Measurements from ENCODE around the gene NGFR.

The NGFR gene, protein sequence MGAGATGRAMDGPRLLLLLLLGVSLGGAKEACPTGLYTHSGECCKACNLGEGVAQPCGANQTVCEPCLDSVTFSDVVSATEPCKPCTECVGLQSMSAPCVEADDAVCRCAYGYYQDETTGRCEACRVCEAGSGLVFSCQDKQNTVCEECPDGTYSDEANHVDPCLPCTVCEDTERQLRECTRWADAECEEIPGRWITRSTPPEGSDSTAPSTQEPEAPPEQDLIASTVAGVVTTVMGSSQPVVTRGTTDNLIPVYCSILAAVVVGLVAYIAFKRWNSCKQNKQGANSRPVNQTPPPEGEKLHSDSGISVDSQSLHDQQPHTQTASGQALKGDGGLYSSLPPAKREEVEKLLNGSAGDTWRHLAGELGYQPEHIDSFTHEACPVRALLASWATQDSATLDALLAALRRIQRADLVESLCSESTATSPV

GRCh38 chr17:49494986-49495841, at the start of gene NGFR:
Gene NGFR, plus strand, starts transcription at chr17:49495293. Its CDS starts 125 bp downstream, at chr17:49495418.
- in situ Hi-C loops (cut with MboI; ENCODE audit: low sequenced_read_pairs): no loop called here
- peak; percentile 71 to 77 for DNase-seq (ENCODE audit: low spot score in 2 of 2)
- Histone ChIP-seq H3K9me3 (no peaks in the 10 kb centered on the region), H3K27me3 (ENCODE audit: low read depth) (peaks cover 27% of the 10 kb centered on the region), H3K36me3 (replicated peaks) (no peaks in the 10 kb centered on the region), H3K4me3 (peak within 1 kb of the TSS; percentile 49), H3K4me1 (no peaks in the 10 kb centered on the region; the same call in 1 of the 2 replicates)

DNA sequence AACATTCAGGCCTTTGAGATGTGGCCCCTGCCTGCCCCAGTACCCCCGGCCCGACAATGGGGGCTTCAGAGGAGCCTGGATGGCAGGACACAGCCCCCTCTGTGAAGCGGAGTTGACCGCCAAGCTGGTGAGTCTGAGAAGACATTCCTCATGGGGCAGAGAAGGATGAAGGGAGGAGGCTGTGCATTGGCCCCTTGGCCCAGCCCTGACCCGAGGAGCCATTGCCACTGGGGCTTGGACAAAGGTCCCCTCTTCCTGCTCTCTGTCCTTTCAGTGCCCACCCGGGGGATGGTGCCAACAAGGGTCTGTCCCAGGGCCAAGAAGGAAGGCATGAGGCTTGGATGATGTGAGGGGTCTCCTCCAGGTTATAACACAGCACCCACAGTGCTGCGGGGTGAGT, 49.5 kb upstream of the NGFR start:
- Histone ChIP-seq H3K4me3 (no peak overlapping the region), H3K9me3 (no peaks in the 10 kb centered on the region), H3K27me3 (ENCODE audit: low read depth) (no peaks in the 10 kb centered on the region; the same call in 1 of the 2 replicates), H3K36me3 (replicated peaks) (no peaks in the 10 kb centered on the region), H3K4me1 (no peaks in the 10 kb centered on the region)
- DNase-seq (ENCODE audit: low spot score in 2 of 2): no peak
- in situ Hi-C loops (cut with MboI; ENCODE audit: low sequenced_read_pairs): no loop called here

- Histone ChIP-seq H3K4me1 (no peaks in the 10 kb centered on the region), H3K9me3 (no peaks in the 10 kb centered on the region), H3K36me3 (replicated peaks) (no peaks in the 10 kb centered on the region), H3K4me3 (no peak overlapping the region), H3K27me3 (ENCODE audit: low read depth) (no peaks in the 10 kb centered on the region; the same call in 1 of the 2 replicates)
- DNase-seq (ENCODE audit: low spot score in 2 of 2): no peak
- in situ Hi-C loops (cut with MboI; ENCODE audit: low sequenced_read_pairs): no loop called here
Measured at GRCh38 chr17:49447628-49448302, 47.3 kb upstream of the NGFR start.

DNA sequence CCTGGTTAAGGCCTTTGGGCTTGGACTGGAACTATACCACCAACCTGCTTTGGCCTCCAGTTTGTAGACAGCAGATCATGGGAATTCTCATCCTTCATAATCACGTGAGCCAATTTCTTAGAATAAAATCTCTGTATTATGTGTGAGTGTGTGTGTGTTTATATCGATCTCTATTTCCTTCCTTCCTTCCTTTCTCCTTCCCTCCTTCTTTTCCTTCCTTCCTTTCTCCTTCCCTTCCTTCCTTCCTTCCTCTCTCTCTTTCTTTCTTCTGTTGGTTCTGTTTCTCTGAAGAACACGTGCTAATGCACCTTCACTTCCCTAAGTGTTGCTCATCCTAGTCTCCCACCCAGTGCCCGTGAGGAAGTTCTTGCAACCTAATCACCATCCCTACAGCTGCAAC, 44.9 kb upstream of the NGFR start:
- no peaks in the 10 kb centered on the region for H3K4me1 ChIP-seq
- in situ Hi-C loops (cut with MboI; ENCODE audit: low sequenced_read_pairs): no loop called here

DNA sequence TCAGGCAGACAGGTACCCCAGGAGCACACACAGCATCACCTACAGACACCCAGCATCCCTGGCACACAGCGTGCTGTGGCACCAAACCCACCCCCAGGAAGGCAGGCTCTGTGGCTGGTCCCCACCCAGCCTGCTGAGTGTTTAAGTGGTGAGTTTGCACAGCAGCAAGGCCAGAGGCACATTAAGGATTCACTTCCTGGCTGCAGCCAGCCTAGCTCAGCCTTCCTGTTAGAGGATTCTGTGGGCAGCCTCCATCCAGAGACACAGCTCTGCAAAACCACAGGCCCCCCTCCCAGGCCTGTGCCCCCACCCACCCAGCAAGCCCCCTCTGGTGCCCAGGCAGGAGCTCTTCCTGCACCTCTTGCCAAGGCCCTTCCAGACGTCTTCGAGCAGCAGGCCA, 44.4 kb upstream of the NGFR start:
- no peaks in the 10 kb centered on the region for H3K36me3 ChIP-seq (replicated peaks)
- no peaks in the 10 kb centered on the region for H3K9me3 ChIP-seq
- DNase-seq (ENCODE audit: low spot score in 2 of 2): no peak
- no peak overlapping the region for H3K4me3 ChIP-seq
- no peaks in the 10 kb centered on the region; the same call in 1 of the 2 replicates for H3K27me3 ChIP-seq (ENCODE audit: low read depth)
- no peaks in the 10 kb centered on the region for H3K4me1 ChIP-seq
- in situ Hi-C loops (cut with MboI; ENCODE audit: low sequenced_read_pairs): no loop called here

More for the DNA sequence above, 44.9 kb upstream of the NGFR start:
- Histone ChIP-seq H3K4me3 (no peak overlapping the region), H3K36me3 (replicated peaks) (no peaks in the 10 kb centered on the region), H3K27me3 (ENCODE audit: low read depth) (no peaks in the 10 kb centered on the region; the same call in 1 of the 2 replicates), H3K9me3 (no peaks in the 10 kb centered on the region)
- DNase-seq (ENCODE audit: low spot score in 2 of 2): no peak

DNA sequence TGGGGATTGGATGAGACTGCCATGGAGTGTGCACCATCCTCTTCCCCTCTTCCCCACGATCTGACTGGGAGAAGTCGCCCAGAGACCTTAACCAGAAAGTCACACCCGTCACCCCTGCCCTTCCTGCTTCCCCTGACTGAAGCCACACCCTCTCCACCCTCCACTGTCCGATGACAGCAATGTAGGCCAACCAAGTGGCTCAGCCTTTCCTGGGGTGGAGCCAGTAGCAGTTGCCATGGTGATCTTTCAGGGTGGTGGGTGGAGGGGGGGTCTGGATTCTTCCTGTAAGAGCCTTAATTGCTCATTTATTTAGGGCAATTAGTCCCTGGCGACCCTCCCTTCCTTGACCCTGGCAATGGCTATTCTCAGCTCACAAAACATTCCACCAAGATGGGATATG, 42.9 kb upstream of the NGFR start:
- Histone ChIP-seq H3K4me3 (no peak overlapping the region), H3K4me1 (no peaks in the 10 kb centered on the region), H3K9me3 (no peaks in the 10 kb centered on the region), H3K36me3 (replicated peaks) (no peaks in the 10 kb centered on the region), H3K27me3 (ENCODE audit: low read depth) (peaks cover 5% of the 10 kb centered on the region)
- in situ Hi-C loops (cut with MboI; ENCODE audit: low sequenced_read_pairs): no loop called here
- no peak for DNase-seq (ENCODE audit: low spot score in 2 of 2)

DNA sequence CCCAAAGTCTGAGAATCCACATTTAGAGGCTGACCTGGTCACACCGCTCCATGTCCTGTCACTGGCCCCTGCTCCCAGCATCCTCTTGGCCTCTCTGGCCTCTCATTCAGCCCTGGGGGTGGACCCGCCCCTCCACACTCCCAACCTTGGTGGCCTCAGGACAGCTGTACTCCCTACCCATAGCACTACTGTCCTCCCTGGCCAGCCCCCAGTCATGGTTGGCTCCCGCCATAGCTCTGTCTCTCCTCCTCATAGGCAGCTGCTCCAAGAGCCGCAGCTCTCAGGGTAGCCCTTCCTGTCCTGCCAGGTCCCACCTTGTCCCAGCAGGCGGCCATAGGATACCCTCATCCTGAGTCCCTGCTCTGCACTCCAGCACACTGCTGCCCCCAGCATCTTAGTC, 42.4 kb upstream of the NGFR start:
- DNase-seq (ENCODE audit: low spot score in 2 of 2): no peak
- H3K27me3 ChIP-seq (ENCODE audit: low read depth): peaks cover 10% of the 10 kb centered on the region
- no peak overlapping the region for H3K4me3 ChIP-seq
- no peaks in the 10 kb centered on the region for H3K36me3 ChIP-seq (replicated peaks)
- no peaks in the 10 kb centered on the region for H3K4me1 ChIP-seq
- in situ Hi-C loops (cut with MboI; ENCODE audit: low sequenced_read_pairs): no loop called here
- no peaks in the 10 kb centered on the region for H3K9me3 ChIP-seq

DNA sequence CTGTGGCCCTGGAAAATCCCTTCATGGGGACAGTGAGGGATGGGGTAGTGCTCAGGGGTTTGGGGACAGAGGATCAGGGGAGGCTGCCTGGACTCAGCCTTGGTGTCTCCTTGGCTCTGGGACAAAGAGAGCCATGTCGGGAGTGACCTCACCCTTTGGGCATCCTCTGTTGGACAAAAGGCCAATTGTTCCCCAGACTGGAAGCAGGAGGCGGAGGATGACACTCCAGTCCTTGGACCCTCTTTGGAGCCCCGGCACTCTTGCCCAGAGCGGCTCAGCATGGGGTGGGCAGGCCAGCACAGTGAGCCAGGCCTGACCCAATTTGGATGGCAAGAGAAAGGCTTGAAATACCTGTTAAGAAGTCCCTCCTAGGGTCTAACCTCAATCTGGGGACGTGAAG, 41.0 kb upstream of the NGFR start:
- in situ Hi-C loops (cut with MboI; ENCODE audit: low sequenced_read_pairs): no loop called here
- H3K9me3 ChIP-seq: no peaks in the 10 kb centered on the region
- no peak overlapping the region for H3K4me3 ChIP-seq
- DNase-seq (ENCODE audit: low spot score in 2 of 2): no peak
- no peaks in the 10 kb centered on the region for H3K4me1 ChIP-seq
- no peaks in the 10 kb centered on the region for H3K36me3 ChIP-seq (replicated peaks)
- H3K27me3 ChIP-seq (ENCODE audit: low read depth): peaks cover 21% of the 10 kb centered on the region

- no peak overlapping the region for H3K4me3 ChIP-seq
Measured at GRCh38 chr17:49455272-49455861, 39.7 kb upstream of the NGFR start.

DNA sequence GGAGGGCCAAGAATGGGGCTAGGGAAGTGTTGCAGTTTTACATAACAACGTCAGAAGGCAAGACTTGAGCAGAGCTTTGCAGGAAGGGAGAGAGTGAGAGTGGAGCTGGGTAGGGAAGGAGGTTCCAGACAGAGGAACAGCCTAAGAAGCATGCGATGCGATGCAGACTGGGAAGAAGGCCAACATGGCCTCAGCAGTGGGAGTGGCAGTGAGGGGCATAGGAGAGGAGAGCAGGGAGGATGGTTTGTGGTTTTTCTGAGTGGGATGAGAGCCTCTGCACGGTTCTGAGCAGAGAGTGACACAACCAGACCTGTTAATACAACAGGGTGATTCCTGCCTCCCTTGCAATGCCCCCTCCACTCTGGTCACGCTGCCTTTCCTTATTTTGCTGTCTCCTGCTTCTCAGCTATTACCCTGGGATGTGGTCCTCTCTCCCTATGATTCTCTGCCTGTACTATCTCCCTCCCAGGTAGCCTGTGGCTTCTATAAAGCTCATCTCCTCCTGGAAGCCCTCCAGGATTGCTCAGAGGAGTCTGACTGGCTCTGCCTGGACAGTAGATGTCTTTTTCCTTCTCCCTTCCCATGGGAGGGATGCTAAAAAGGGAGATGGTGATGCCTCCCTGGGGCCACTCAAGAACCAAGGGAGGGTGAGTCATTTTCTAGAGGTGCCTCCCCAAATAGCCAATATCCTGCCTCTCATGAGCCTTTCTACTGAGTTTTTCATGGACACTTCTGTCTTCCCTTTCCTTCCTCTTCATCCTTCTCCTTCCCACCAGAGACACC, 38.7 kb upstream of the NGFR start:
- Histone ChIP-seq H3K36me3 (replicated peaks) (no peaks in the 10 kb centered on the region), H3K9me3 (no peaks in the 10 kb centered on the region), H3K4me3 (no peak overlapping the region), H3K4me1 (no peaks in the 10 kb centered on the region), H3K27me3 (ENCODE audit: low read depth) (peaks cover 44% of the 10 kb centered on the region)
- in situ Hi-C loops (cut with MboI; ENCODE audit: low sequenced_read_pairs): no loop called here
- DNase-seq (ENCODE audit: low spot score in 2 of 2): no peak

More at GRCh38 chr17:49455272-49455861, 39.7 kb upstream of the NGFR start:
- Histone ChIP-seq H3K27me3 (ENCODE audit: low read depth) (peaks cover 34% of the 10 kb centered on the region), H3K36me3 (replicated peaks) (no peaks in the 10 kb centered on the region), H3K4me1 (no peaks in the 10 kb centered on the region), H3K9me3 (no peaks in the 10 kb centered on the region)
- no peak for DNase-seq (ENCODE audit: low spot score in 2 of 2)
- in situ Hi-C loops (cut with MboI; ENCODE audit: low sequenced_read_pairs): no loop called here

GRCh38 chr17:49457564-49458535, 37.2 kb upstream of the NGFR start:
- peaks cover 48% of the 10 kb centered on the region for H3K27me3 ChIP-seq (ENCODE audit: low read depth)
- no peaks in the 10 kb centered on the region for H3K36me3 ChIP-seq (replicated peaks)
- in situ Hi-C loops (cut with MboI; ENCODE audit: low sequenced_read_pairs): no loop called here
- H3K9me3 ChIP-seq: no peaks in the 10 kb centered on the region
- DNase-seq (ENCODE audit: low spot score in 2 of 2): no peak
- no peak overlapping the region for H3K4me3 ChIP-seq
- H3K4me1 ChIP-seq: no peaks in the 10 kb centered on the region

DNA sequence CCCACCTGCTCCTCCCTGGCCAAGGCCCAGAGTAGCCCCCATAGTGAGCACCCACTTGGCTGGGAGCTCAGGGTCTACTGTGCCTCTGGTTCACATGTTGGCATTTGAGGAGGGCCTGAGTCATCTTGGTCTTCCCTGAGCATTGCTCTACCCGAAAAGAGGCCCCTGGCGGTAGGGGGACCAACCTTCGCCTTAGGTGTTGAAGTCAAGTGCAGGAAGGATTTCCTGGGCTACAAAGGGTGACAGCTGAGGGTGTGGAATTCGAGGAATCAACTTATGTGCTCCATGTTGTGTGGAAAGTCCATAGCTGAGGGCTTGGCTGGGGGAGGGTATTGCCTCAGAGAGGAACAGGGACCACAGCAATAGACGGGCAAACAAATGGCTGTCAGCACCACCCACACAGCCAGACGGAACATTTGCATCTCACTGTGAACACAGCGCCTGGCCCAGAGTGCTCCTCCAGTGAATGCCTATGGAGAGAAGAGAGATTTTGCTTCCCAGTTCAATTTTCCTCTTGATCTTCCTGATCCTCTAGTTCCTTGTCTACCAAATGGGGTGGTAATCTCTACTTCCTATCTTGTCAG, 35.6 kb upstream of the NGFR start:
- no peaks in the 10 kb centered on the region for H3K4me1 ChIP-seq
- H3K27me3 ChIP-seq (ENCODE audit: low read depth): peaks cover 48% of the 10 kb centered on the region
- DNase-seq (ENCODE audit: low spot score in 2 of 2): no peak
- H3K36me3 ChIP-seq (replicated peaks): no peaks in the 10 kb centered on the region
- no peak overlapping the region for H3K4me3 ChIP-seq
- no peaks in the 10 kb centered on the region for H3K9me3 ChIP-seq
- in situ Hi-C loops (cut with MboI; ENCODE audit: low sequenced_read_pairs): no loop called here

Data from HAP-1 (cell line).